Heart right ventricle (tissue), 16 donors: ENCODE results near the gene TBC1D2B. TPM values are rescaled to one million over a fixed set of nuclear protein-coding genes. Genes with fewer than 3 reads are reported as not detected.
A peak's percentile ranks its signal among the peaks of the same experiment; 100 is the strongest.

Experiments used
- ATAC-seq, 8 donors: fragments of 200-7000 bp; cut with Tn5 transposase; one replicate each; pipeline ENCODE4 v1.9.1; 2020; ENCODE audit warnings: mild to moderate bottlenecking in 8 of 8, moderate library complexity in 8 of 8, moderate number of reproducible peaks in 1 of 8
- DNase-seq, 2 donors: peaks; one replicate each; pipeline ENCODE4 v3.0.0-alpha.2; 2020
- H3K27ac ChIP-seq, 10 donors: fragments of 200-600 bp; sonication (generic) in 2 of 10; one replicate each; pipeline versions ENCODE4 v1.5.0 to v1.8.0; 2020 to 2022; ENCODE audit warnings: mild to moderate bottlenecking in 3 of 10
- H3K27me3 ChIP-seq, 7 donors: fragments of 200-600 bp; one replicate each; pipeline ENCODE4 v1.8.0; 2021 to 2022; ENCODE audit warnings: mild to moderate bottlenecking in 2 of 7
- H3K36me3 ChIP-seq, 9 donors: fragments of 200-600 bp; sonication (generic) in 1 of 9; one replicate each; pipeline versions ENCODE4 v1.5.0 to v1.8.0; 2020 to 2022; ENCODE audit warnings: mild to moderate bottlenecking in 2 of 9
- H3K4me1 ChIP-seq, 9 donors: fragments of 200-600 bp; sonication (generic) in 1 of 9; one replicate each; pipeline versions ENCODE4 v1.5.0 to v1.8.0; 2020 to 2022; ENCODE audit warnings: mild to moderate bottlenecking in 4 of 9
- H3K4me3 ChIP-seq, 10 donors: fragments of 200-600 bp; sonication (generic) in 2 of 10; one replicate each; pipeline versions ENCODE4 v1.5.0 to v1.8.0; 2020 to 2022; ENCODE audit warnings: mild to moderate bottlenecking in 7 of 10, moderate library complexity in 2 of 10
- H3K9me3 ChIP-seq, 11 donors: fragments of 200-600 bp in 10 of 11; sonication (generic) in 2 of 11; one replicate each; pipeline versions ENCODE4 v1.5.0 to v1.8.0; 2013 to 2022; ENCODE audit warnings: mild to moderate bottlenecking in 2 of 11, control low read depth in 1 of 11, moderate library complexity in 1 of 11
- WGBS, 2 donors: extraction: QIAGEN DNeasy Blood & Tissue Kit; methylation state at CpG; one replicate each; pipeline ENCODE4 v1.1.7; 2013; ENCODE audit warnings: inconsistent platforms in 1 of 2; 5-methylcytosine and 5-hydroxymethylcytosine counted together
- intact Hi-C, 10 donors: fragments of 100-400 bp; cut with DNase I; formaldehyde crosslinking; loops; one replicate each; pipeline versions ENCODE4 v1.11.1 to v1.14.2; 2022
- polyA plus RNA-seq, 2 donors: library from polyadenylated mRNA; stranded (reverse); fragments of 200-250 nt; gene quantifications; one replicate each; pipeline ENCODE4 v1.2.3, GENCODE V29; 2013
- total RNA-seq, 10 donors: library from RNA; stranded (reverse); fragmentation: NEBNext Ultra II Directional in 3 of 10; extraction: Animal tissue kit (Norgen Biotek cat#: 25700) in 3 of 10; gene quantifications; one replicate each; pipeline versions ENCODE4 v1.2.1 to v1.2.4, GENCODE V29; 2021 to 2023
- TF ChIP-seq, protein P1 (sequence below), 9 donors: fragments of 200-600 bp; sonication (generic) in 2 of 9; IDR thresholded peaks; one replicate each; pipeline versions ENCODE4 v1.5.0 to v1.8.0; 2021 to 2022; ENCODE audit warnings: antibody characterized with exemption in 9 of 9, mild to moderate bottlenecking in 5 of 9, moderate library complexity in 1 of 9
- donor health status: Arrhythmogenic right ventricular cardiomyopathy.
- donor health status: ischemic (EF 13 %, LVEDD 7.1; RV severe dilation, severe dysfunction).
- donor health status: healthy with polysubstance abuse.
- donor health status: DM: no; HTN: yes; CAD: no.
- donor health status: DM: no; HTN: no; CAD: no.
- donor health status: ischemic (EF 25% LVEDD 6.9; RV normal size, moderate dysfunction).
- donor health status: ischemic (EF 25% LVEDD 5.7; RV mildly dilated, moderate dysfunction).
- donor health status: healthy.
- donor health status: DM: yes; HTN: yes; CAD: no.
- donor health status: Ischemic cardiomyopathy.
- donor health status: ischemic (EF 35%, LVEDD 5.7; RV mildly dilated, moderate dysfunction).
- donor health status: nonischemic (EF 11% LVEDD 7.7; RV severe dilation, severe dysfunction).
- donor health status: DM: yes; HTN: yes; CAD: no.
- donor health status: PGD.
- donor health status: ischemic (EF 29% LVEDD 5.4; RV normal size, mild dysfunction).
- donor health status: nonischemic (EF 23%, LVEDD 6.1; RV moderate dilation, normal function).

TBC1D2B gene
- total and polyA plus RNA-seq, 12 donors = 4.7 to 20.8 (median 9.6) TPM

DNA sequence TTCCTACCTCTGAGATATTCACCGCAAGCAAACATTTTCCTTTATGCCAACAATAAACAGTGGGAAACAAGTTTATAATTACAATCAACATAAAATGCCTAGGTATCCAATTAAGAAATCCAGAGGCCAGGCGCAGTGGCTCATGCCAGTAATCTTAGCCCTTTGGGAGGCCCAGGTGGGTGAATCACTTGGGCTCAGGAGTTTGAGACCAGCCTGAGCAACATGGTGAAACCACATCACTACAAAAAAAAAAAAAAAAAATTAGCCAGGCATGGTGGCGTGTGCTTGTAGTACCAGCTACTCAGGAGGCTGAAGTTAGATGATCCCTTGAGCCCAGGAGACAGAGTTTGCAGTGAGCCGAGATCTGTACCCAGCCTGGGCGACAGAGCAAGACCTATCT is 17.3 kb downstream of the TBC1D2B start:
- 99% methylated on average over 5 of the region's 5 CpGs for WGBS, 2 donors
- DNase-seq = no peak
- H3K27ac ChIP-seq = peak overlapping the region in 1 of 10 donors; percentile 61
- no peaks in the 10 kb centered on the region for H3K9me3 ChIP-seq
- peaks cover 14 to 97% (median 89%) of the 10 kb centered on the region in 9 donors for H3K4me1 ChIP-seq
- H3K4me3 ChIP-seq = no peak overlapping the region
- H3K36me3 ChIP-seq = no peaks in the 10 kb centered on the region
- H3K27me3 ChIP-seq = no peaks in the 10 kb centered on the region
- TF ChIP-seq, protein P1, sequence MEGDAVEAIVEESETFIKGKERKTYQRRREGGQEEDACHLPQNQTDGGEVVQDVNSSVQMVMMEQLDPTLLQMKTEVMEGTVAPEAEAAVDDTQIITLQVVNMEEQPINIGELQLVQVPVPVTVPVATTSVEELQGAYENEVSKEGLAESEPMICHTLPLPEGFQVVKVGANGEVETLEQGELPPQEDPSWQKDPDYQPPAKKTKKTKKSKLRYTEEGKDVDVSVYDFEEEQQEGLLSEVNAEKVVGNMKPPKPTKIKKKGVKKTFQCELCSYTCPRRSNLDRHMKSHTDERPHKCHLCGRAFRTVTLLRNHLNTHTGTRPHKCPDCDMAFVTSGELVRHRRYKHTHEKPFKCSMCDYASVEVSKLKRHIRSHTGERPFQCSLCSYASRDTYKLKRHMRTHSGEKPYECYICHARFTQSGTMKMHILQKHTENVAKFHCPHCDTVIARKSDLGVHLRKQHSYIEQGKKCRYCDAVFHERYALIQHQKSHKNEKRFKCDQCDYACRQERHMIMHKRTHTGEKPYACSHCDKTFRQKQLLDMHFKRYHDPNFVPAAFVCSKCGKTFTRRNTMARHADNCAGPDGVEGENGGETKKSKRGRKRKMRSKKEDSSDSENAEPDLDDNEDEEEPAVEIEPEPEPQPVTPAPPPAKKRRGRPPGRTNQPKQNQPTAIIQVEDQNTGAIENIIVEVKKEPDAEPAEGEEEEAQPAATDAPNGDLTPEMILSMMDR (IDR thresholded peaks at IDR 0.05) = no peak
- ATAC-seq = no peak
- intact Hi-C loops = no loop called here

DNA sequence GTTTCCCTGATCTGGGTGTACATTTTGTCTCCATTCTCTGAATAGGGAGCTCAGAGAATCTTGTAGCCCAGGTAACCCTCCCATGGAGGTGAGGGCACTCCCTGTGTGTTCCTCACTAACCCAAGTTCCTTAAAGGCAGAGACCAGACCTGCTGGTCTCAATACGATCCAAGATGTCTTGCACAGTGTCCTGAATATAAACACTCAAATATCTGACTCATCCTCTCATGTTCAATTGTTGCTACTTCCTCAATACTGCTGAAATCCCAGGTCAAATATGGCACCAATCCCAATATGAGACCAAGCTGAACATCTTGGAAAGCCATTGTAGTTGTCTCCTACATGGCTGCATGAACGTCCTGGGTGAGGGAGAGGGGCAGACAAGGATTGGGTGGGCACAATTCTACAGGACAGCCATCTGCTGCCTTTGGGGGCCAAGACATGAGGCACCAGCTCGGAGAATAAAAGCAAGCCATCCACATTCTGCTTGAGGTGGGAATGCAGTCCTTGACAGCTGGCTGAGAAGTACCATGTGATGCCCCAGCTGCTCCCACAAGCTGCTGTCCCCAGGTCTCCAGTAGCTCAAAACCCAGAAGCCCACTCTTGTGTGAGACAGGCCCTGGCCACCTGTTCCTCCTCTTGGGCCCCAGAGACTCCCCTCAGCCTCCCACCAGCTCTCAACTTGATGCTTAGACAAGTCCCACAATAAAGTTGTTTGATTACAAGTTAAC is 18.2 kb downstream of the TBC1D2B start:
- intact Hi-C loops = no loop called here
- peaks cover 13 to 95% (median 81%) of the 10 kb centered on the region in 9 donors for H3K4me1 ChIP-seq
- WGBS, 2 donors = 73 to 74% methylated on average over 3 of the region's 3 CpGs
- ATAC-seq (peak in 1 of 8 donors; percentile 21), DNase-seq (no peak)
- H3K27me3 ChIP-seq = no peaks in the 10 kb centered on the region
- H3K27ac ChIP-seq = peak overlapping the region in 3 of 10 donors; percentile 6 to 61 (median 13)
- H3K9me3 ChIP-seq = no peaks in the 10 kb centered on the region
- no peaks in the 10 kb centered on the region for H3K36me3 ChIP-seq
- H3K4me3 ChIP-seq = no peak overlapping the region
- TF ChIP-seq, protein P1 (IDR thresholded peaks at IDR 0.05) = no peak

DNA sequence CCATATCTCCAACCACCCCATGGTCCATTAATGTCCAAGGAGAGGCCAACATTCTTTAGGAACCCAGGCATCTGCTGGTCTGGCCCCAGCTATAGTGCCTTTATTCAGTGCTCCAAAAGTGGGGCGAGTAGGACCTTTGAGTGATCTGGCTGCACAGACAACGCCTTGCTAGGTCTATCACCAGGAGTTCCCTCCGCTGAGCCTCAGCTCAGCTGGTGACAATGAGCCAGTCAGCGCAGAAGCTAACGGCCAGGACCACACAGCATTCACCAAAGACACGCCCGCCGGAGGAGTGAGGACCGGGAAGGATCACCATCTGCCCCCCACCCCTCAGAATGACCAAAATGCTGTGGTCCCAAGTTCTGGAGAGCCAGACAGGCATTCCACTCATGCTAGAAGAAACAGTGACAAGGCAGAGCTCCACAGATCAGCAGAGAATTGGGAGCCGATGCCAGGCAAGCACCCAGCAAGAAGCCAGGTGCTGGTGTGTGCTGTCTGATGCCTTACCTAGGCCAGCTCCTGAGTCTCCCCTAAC is 19.0 kb downstream of the TBC1D2B start:
- H3K27me3 ChIP-seq = no peaks in the 10 kb centered on the region
- H3K4me3 ChIP-seq = no peak overlapping the region
- intact Hi-C loops = no loop called here
- DNase-seq (no peak), ATAC-seq (no peak)
- 92 to 94% methylated on average over 10 of the region's 10 CpGs for WGBS, 2 donors
- H3K4me1 ChIP-seq = peaks cover 13 to 87% (median 73%) of the 10 kb centered on the region in 9 donors
- TF ChIP-seq, protein P1 (IDR thresholded peaks at IDR 0.05) = no peak
- H3K27ac ChIP-seq = peak overlapping the region in 3 of 10 donors; percentile 6 to 61 (median 13)
- peaks cover 0 to 7% (median 0%) of the 10 kb centered on the region in 9 donors for H3K36me3 ChIP-seq
- H3K9me3 ChIP-seq = no peaks in the 10 kb centered on the region

DNA sequence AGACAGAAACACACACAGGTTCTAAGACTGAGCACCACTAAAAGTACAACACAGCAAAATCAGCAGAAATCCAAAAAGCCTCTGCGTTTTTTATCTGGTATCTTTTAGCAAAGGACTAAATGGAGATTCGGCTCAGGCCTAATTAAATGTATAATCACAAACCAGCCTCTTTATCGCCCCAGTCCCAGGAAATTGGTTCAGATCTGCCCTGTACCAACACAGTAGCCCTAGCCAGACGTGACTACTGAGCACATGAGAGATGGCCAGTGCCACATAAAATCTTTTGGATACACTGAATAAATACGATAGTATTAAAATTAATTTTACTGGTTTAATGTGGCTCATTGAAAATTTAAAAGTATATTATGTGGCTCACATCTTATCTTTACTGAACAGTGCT is 19.7 kb downstream of the TBC1D2B start:
- intact Hi-C loops = no loop called here

More for the DNA sequence above, 19.7 kb downstream of the TBC1D2B start:
- WGBS, 2 donors = 84 to 89% methylated on average over 5 of the region's 5 CpGs
- Histone ChIP-seq H3K4me1 (peaks cover 13 to 87% (median 67%) of the 10 kb centered on the region in 9 donors), H3K27ac (peak overlapping the region in 5 of 10 donors; percentile 17 to 79 (median 56)), H3K27me3 (no peaks in the 10 kb centered on the region), H3K9me3 (no peaks in the 10 kb centered on the region), H3K36me3 (peaks cover 0 to 13% (median 0%) of the 10 kb centered on the region in 9 donors), H3K4me3 (no peak overlapping the region)
- ATAC-seq (no peak), DNase-seq (no peak)
- TF ChIP-seq, protein P1 (IDR thresholded peaks at IDR 0.05) = no peak
